Breast epithelium (tissue), 3 donors: ENCODE results near the gene PP2D1.
"Not testable (repeated sequence)": the region's sequence is repeated elsewhere in the genome, so short reads cannot be mapped to it uniquely, and the experiment has no call there.

ENCODE experiments used
- CTCF ChIP-seq, 3 donors: fragments of 450-650 bp; IDR thresholded peaks; one replicate each; pipeline ENCODE4 v1.5.1; 2016 to 2017; ENCODE audit warnings: antibody characterized with exemption in 3 of 3, mild to moderate bottlenecking in 3 of 3, moderate library complexity in 3 of 3
- POLR2AphosphoS5 ChIP-seq, 3 donors: sonication (generic); formaldehyde crosslinking; IDR thresholded peaks; one replicate each; pipeline ENCODE4 v1.6.1; 2017; ENCODE audit warnings: antibody characterized with exemption in 3 of 3

DNA sequence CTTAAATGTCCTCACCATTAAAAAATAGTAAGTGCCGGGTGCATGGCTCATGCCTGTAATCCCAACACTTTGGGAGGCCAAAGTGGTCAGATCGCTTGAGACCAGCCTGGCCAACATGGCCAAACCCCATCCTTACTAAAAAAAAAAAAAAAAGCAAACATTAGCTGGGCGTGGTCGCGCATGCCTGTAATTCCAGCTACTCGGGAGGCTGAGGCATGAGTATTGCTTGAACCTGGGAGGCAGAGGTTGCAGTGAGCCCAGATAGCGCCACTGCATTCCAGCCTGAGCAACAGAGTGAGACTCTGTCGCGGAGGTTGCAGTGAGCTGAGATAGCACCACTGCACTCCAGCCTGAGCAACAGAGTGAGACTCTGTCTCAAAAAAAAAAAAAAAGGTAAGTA, 54.7 kb downstream of the PP2D1 start:
- TF ChIP-seq POLR2AphosphoS5, CTCF (IDR thresholded peaks at IDR 0.05): not testable (repeated sequence)
